OCI-LY3 (cell line): Measurements from ENCODE around the gene MMEL1.

Source experiments
- H2AFZ ChIP-seq: fragments of 200-600, 300-600 bp; shearing (Covaris generic); 2 replicates; pipeline ENCODE4 v1.6.0; 2014; ENCODE audit warnings: antibody characterized with exemption, low read depth, low read length
- H3K27ac ChIP-seq: fragments of 200-600, 300-600 bp; sonication (generic); 2 replicates; pipeline ENCODE4 v1.5.1; 2014; ENCODE audit warnings: mild to moderate bottlenecking, low read length, moderate library complexity, mixed read lengths
- H3K27me3 ChIP-seq: fragments of 200-600, 300-600 bp; sonication (generic); 2 replicates; pipeline ENCODE4 v1.6.1; 2014; ENCODE audit warnings: low read depth, low read length, mixed read lengths
- H3K36me3 ChIP-seq: fragments of 200-600, 300-600 bp; sonication (generic); replicated peaks from 2 replicates; pipeline ENCODE3; 2014; ENCODE audit warnings: low read depth, low read length, mixed read lengths
- H3K4me1 ChIP-seq: fragments of 300-600, 200-600 bp; sonication (generic); 2 replicates; pipeline ENCODE4 v1.6.1; 2014; ENCODE audit warnings: low read length, mixed read lengths
- H3K4me2 ChIP-seq: fragments of 200-600, 300-600 bp; sonication (generic); 2 replicates; pipeline ENCODE4 v1.6.1; 2014; ENCODE audit warnings: low read length, mixed read lengths
- H3K4me3 ChIP-seq: fragments of 300-600, 200-600 bp; sonication (generic); 2 replicates; pipeline ENCODE4 v1.5.1; 2014; ENCODE audit warnings: antibody characterized with exemption, mild to moderate bottlenecking, low read length, moderate library complexity
- H3K79me2 ChIP-seq: fragments of 300-600, 200-600 bp; shearing (Covaris generic); 2 replicates; pipeline ENCODE4 v1.6.1; 2014; ENCODE audit warnings: mild to moderate bottlenecking, low read length, mixed read lengths
- H3K9ac ChIP-seq: fragments of 300-600, 200-600 bp; shearing (Covaris generic); 2 replicates; pipeline ENCODE4 v1.6.0; 2014; ENCODE audit warnings: mild to moderate bottlenecking, low read length, moderate library complexity
- H3K9me3 ChIP-seq: fragments of 200-600, 300-600 bp; shearing (Covaris generic); 2 replicates; pipeline ENCODE4 v1.6.1; 2014; ENCODE audit warnings: low read length, mixed read lengths; ENCODE audit not compliant: insufficient read depth
- H4K20me1 ChIP-seq: fragments of 200-600, 300-600 bp; sonication (generic); 2 replicates; pipeline ENCODE4 v1.6.1; 2016; ENCODE audit warnings: low read length, mixed read lengths; ENCODE audit not compliant: insufficient read depth
- EZH2phosphoT487 ChIP-seq: fragments of 200-600 bp; shearing (Covaris generic); IDR thresholded peaks from 2 replicates; pipeline ENCODE4 v1.6.1; 2018; ENCODE audit warnings: antibody characterized with exemption, mixed run types, low read depth
- TF ChIP-seq, protein P1 (sequence below): fragments of 200-600, 300-600 bp; sonication (generic); IDR thresholded peaks from 2 replicates; pipeline ENCODE4 v1.5.1; 2014; ENCODE audit warnings: antibody characterized with exemption, low read length, low read depth

Gene MMEL1

DNA sequence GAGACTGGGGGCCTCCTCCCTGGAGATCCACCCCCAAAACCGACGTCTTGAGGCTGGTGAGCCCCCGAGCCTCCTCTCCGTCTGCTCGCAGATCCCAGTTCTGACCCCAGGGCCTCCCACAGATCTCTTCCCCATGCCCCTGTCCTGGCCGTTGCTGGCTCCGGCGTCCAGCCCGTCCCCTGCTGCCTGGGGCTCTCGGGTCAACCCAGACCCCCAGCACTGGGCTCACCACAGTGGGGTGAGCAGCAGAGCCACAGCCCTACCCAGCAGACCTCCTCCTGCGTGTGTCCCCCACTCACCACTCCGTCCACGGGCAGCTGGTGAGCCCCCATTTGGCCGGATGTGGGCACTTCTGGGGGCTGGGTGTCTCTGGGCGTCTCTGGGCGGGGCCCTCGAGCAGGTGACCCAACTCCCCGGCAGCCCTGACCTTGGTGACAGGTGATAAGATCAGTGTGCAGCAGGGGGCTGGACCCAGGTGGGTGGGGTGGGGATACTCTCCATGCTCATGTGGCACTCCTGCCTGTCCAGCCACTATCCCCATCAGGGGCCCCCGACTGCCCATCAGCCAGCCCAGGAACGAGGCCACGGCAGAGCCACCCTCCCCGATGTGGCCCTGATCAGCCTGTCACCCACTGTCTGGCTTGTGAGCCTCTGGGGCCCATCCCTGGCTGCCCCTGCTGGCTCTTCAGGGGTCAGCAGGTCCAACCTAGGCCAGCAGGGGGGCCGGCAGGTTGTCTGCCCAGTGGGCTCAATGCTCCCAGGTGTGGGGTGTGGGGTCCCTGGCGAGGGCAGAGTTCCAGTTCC lies 75.9 kb downstream of the MMEL1 start:
- Histone ChIP-seq H3K4me3 (peak overlapping the region; percentile 97), H3K36me3 (peaks cover 14% of the 10 kb centered on the region), H3K27ac (peak overlapping the region; percentile 77), H3K4me2 (peak overlapping the region; percentile 99), H3K4me1 (peaks cover 33% of the 10 kb centered on the region), H4K20me1 (no peaks in the 10 kb centered on the region), H3K79me2 (no peaks in the 10 kb centered on the region; the same call in 1 of the 2 replicates), H3K27me3 (no peaks in the 10 kb centered on the region), H3K9ac (peak overlapping the region; percentile 99), H3K9me3 (no peaks in the 10 kb centered on the region), H2AFZ (no peak overlapping the region; the same call in 1 of the 2 replicates)
- no peak for TF ChIP-seq EZH2phosphoT487
- TF ChIP-seq, protein P1, sequence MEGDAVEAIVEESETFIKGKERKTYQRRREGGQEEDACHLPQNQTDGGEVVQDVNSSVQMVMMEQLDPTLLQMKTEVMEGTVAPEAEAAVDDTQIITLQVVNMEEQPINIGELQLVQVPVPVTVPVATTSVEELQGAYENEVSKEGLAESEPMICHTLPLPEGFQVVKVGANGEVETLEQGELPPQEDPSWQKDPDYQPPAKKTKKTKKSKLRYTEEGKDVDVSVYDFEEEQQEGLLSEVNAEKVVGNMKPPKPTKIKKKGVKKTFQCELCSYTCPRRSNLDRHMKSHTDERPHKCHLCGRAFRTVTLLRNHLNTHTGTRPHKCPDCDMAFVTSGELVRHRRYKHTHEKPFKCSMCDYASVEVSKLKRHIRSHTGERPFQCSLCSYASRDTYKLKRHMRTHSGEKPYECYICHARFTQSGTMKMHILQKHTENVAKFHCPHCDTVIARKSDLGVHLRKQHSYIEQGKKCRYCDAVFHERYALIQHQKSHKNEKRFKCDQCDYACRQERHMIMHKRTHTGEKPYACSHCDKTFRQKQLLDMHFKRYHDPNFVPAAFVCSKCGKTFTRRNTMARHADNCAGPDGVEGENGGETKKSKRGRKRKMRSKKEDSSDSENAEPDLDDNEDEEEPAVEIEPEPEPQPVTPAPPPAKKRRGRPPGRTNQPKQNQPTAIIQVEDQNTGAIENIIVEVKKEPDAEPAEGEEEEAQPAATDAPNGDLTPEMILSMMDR, result no peak

DNA sequence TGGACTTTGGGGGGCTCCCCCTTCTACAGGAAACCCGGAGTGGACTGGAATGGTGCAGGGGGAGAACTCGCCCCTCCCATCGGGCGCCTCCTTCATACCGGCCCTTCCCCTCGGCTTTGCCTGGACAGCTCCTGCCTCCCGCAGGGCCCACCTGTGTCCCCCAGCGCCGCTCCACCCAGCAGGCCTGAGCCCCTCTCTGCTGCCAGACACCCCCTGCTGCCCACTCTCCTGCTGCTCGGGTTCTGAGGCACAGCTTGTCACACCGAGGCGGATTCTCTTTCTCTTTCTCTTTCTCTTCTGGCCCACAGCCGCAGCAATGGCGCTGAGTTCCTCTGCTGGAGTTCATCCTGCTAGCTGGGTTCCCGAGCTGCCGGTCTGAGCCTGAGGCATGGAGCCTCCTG lies 76.5 kb downstream of the MMEL1 start, which contains the start of gene TNFRSF14:
Gene TNFRSF14, plus strand, starts transcription at position 95 of the 401 bp plus-strand sequence. Its CDS starts 294 bp downstream, at position 389.
- Histone ChIP-seq H3K4me1 (peaks cover 34% of the 10 kb centered on the region), H3K4me3 (peak within 1 kb of the TSS; percentile 97), H3K4me2 (peak within 1 kb of the TSS; percentile 99), H3K27me3 (no peaks in the 10 kb centered on the region), H3K9me3 (no peaks in the 10 kb centered on the region), H4K20me1 (no peaks in the 10 kb centered on the region), H3K9ac (peak within 1 kb of the TSS; percentile 99), H3K36me3 (peaks cover 14% of the 10 kb centered on the region), H3K27ac (peak within 1 kb of the TSS; percentile 77), H3K79me2 (no peaks in the 10 kb centered on the region; the same call in 1 of the 2 replicates), H2AFZ (no peak within 1 kb of the TSS; the same call in 1 of the 2 replicates)
- no peak for TF ChIP-seq EZH2phosphoT487
- TF ChIP-seq, protein P1, result no peak

DNA sequence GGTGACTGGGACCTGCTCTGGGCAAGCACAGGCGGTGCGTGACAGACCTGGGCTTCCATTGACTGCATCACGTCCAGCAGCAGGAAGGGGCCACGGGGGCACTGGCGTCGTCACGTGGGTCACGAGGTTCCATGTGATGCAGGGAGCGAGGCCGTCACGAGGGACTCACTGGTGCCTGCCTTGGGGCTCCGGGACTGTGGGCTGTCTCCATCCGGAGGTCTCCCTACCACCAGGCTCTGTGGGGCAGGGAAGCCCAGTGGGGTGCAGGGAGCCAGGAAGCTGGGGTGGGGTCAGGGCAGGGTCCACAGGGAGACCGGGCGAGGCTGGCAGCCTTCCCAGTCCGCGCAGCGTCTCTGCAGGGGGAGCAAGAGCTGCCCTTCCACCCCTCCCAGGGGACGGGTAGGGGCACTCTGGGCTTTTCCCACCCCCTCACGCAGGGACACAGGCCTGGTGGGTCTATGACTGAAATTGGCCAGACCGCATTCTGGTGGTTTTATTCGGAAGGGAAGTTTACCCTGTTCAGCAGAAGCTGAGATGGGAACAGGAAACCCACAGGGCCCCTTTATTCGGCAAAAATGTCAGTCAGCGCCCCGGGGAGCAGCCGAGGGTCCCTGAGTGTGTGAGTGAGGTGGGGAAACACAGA lies 77.1 kb downstream of the MMEL1 start:
- H3K36me3 ChIP-seq, result peaks cover 14% of the 10 kb centered on the region
- peak overlapping the region; percentile 97 for H3K4me3 ChIP-seq
- no peak overlapping the region for H2AFZ ChIP-seq
- H3K4me2 ChIP-seq, result peak overlapping the region; percentile 99
- H3K4me1 ChIP-seq, result peaks cover 39% of the 10 kb centered on the region
- H3K9ac ChIP-seq, result peak overlapping the region; percentile 99
- TF ChIP-seq EZH2phosphoT487, result no peak
- TF ChIP-seq, protein P1, result no peak
- H4K20me1 ChIP-seq, result no peaks in the 10 kb centered on the region
- H3K27ac ChIP-seq, result peak overlapping the region; percentile 77
- H3K79me2 ChIP-seq, result no peaks in the 10 kb centered on the region; the same call in 1 of the 2 replicates
- no peaks in the 10 kb centered on the region for H3K9me3 ChIP-seq
- no peaks in the 10 kb centered on the region for H3K27me3 ChIP-seq
